H1 (cell line): ENCODE data around the gene PXDN. TPM values are rescaled to one million over a fixed set of nuclear protein-coding genes. Genes with fewer than 3 reads are reported as not detected.

Experiments used
- CREB1 ChIP-seq: IDR thresholded peaks from 2 replicates; pipeline ENCODE4 v1.6.1; 2012; ENCODE audit warnings: inconsistent platforms
- E2F6 ChIP-seq: IDR thresholded peaks from 2 replicates; pipeline ENCODE4 v1.6.1; 2012; ENCODE audit warnings: inconsistent platforms
- EGR1 ChIP-seq: IDR thresholded peaks from 2 replicates; pipeline ENCODE4 v1.6.1; 2011; ENCODE audit warnings: low read depth, low read length, borderline replicate concordance
- NRF1 ChIP-seq: IDR thresholded peaks from 2 replicates; pipeline ENCODE4 v1.6.1; 2011; ENCODE audit warnings: mild to moderate bottlenecking, low read depth, low read length, improper control_type of control experiment
- polyA plus RNA-seq, 7 experiments: library from polyadenylated mRNA; depleted of rRNA in 3 of 7; stranded (reverse) in 5 of 7; unstranded in 2 of 7; fragments of >200 nt in 5 of 7; fragments of 200-250 nt in 2 of 7; gene quantifications; 1 replicate in 5 of 7; 2 replicates in 1 of 7; 4 replicates in 1 of 7; pipeline versions ENCODE4 v1.2.1 to v1.2.3, GENCODE V29; 2011 to 2013; ENCODE audit warnings: missing spikeins in 2 of 7, mixed read lengths in 2 of 7
- total RNA-seq: library from RNA; stranded (reverse); fragmentation: NEBNext Ultra II Directional; extraction: Animal tissue kit (Norgen Biotek cat#: 25700); gene quantifications from 2 replicates; pipeline ENCODE4 v1.2.1, GENCODE V29; 2021

Gene PXDN
- total and polyA plus RNA-seq, 2 of the 8 experiments (the other 6 are each of a cell fraction or from before 2014, with no cell fraction given): 104 to 141 TPM

- TF ChIP-seq E2F6: no peak
- TF ChIP-seq EGR1: no peak
- TF ChIP-seq CREB1: no peak
- no peak for TF ChIP-seq NRF1
- TF ChIP-seq, all 59 proteins: peak for 0
These were observed 109.5 kb downstream of the PXDN start (continued) for GRCh38 chr2:1634681-1635341.
